GM10266 (cell line): ENCODE results near the gene MAP3K2.
A peak's percentile ranks its signal among the peaks of the same experiment; 100 is the strongest.

Source experiments
- DNase-seq: peaks from one replicate; pipeline ENCODE4 v3.0.0; 2012; ENCODE audit errors: extremely low spot score
- TF ChIP-seq, protein P1 (sequence below): IDR thresholded peaks from 2 replicates; pipeline ENCODE4 v1.5.1; 2012; ENCODE audit warnings: mild to moderate bottlenecking, low read depth; ENCODE audit not compliant: control insufficient read depth, insufficient read depth; ENCODE audit errors: missing control alignments

Gene MAP3K2

DNA sequence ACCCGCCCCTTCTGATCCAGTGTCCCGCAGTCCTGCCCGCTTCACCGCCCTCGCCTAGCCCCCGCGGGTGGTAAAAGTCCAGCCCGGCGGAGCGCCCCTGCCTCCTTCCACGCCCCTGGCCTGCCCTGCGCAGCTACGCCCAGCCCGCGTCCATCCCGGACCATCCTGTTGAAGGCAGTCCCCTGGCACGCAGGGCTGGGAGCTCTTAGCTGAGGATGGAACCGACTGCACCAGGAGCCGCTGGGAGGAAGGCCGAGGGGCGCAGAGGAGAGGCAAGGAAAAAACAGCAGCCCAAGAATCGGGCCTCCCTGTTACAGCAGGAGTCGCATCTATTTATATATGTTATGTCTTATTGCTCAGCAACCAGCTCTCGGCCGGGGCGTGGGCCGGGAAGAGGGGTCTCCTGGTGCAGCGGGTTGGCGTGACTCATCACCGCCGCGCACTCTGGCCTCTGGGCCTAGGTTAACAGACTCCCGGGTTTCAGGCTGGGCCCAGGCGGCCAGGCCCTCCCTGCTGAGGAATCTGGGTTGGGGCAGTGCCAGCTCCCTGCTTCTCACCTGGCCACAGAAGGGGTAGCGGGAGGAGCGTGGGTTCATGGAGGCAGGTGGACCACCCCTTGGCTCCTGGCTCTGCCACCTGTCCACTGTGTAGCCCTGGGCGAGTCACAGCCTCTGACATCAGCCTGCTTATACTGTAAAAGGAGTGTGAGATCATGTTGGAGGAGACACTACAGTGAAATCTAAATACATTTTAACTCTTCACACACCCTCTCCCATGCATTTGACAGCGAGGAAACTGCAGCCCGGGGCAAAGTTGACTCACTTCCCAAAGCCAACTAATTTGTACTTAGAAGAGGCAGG lies 13.4 kb upstream of the MAP3K2 start:
- no peak for DNase-seq
- TF ChIP-seq, protein P1, sequence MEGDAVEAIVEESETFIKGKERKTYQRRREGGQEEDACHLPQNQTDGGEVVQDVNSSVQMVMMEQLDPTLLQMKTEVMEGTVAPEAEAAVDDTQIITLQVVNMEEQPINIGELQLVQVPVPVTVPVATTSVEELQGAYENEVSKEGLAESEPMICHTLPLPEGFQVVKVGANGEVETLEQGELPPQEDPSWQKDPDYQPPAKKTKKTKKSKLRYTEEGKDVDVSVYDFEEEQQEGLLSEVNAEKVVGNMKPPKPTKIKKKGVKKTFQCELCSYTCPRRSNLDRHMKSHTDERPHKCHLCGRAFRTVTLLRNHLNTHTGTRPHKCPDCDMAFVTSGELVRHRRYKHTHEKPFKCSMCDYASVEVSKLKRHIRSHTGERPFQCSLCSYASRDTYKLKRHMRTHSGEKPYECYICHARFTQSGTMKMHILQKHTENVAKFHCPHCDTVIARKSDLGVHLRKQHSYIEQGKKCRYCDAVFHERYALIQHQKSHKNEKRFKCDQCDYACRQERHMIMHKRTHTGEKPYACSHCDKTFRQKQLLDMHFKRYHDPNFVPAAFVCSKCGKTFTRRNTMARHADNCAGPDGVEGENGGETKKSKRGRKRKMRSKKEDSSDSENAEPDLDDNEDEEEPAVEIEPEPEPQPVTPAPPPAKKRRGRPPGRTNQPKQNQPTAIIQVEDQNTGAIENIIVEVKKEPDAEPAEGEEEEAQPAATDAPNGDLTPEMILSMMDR: no peak

DNA sequence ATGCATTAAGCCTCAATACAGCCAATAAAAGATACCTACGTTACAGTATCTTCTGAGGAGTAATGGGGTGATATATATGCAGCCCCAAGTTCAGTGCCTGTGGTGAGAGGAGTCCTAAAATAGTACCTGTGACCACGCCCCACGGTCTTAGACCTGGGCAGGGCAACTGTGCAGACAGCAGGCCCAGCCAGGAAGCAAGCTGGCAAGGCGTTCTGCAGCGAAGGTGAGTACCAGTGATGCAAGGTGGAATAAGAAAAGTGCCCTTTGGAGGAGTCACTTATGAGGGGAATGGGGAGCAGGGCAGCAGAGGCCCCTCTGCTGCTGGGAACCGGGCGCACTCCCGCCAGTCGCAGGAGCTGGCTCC lies 12.7 kb upstream of the MAP3K2 start:
- TF ChIP-seq, protein P1: no peak
- DNase-seq: no peak

DNA sequence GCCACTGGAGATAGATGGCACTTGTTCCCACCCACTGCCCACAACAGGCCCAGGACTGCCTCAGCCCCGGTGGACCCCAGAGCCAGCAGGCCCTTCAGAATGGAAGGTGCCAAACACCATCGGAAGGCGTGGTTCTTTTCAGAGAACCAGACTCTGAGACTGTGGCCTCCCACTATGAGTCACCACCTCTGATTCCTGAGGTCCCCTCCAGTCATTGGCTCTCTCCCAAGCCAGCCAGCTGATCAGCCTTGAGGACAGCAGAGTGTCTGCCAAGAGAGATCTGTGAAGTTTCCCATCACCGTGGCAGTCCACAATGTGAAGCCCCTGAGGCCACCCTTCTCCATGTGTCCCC lies 10.4 kb upstream of the MAP3K2 start:
- DNase-seq: peak; percentile 79
- TF ChIP-seq, protein P1: no peak

DNA sequence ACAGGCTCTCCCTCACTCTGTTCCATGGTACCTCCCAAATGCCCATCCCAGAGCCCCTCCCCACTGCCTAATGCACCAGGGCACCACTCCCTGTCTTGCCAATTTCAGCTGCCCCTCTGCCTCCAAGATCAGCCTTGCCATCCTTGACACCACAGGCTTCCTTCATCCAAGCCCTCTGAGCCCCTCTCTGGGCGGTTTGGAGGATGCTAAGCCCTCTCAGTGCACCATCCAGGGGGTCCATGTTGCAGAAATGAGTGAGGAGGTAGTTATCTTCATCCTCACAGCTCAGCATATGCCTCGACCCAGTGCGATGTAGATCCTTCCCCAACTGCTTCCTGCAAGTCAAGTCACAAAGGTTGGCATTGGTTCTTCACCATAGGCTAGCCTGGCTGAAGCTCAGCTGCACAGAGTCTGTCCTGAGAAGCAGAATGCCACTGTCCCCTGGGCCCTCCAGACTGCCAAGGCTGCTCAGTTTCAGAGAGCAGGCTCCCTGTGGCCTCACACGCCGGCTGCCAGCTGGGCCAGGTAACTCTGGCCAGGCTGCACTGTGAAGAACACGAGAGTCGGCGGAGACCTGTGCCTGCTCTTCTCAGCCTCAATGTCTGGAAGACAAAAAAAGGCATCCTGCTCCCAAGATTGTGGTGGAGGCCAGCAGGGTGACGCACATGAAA lies 9.9 kb upstream of the MAP3K2 start:
- TF ChIP-seq, protein P1: no peak
- DNase-seq: no peak

DNA sequence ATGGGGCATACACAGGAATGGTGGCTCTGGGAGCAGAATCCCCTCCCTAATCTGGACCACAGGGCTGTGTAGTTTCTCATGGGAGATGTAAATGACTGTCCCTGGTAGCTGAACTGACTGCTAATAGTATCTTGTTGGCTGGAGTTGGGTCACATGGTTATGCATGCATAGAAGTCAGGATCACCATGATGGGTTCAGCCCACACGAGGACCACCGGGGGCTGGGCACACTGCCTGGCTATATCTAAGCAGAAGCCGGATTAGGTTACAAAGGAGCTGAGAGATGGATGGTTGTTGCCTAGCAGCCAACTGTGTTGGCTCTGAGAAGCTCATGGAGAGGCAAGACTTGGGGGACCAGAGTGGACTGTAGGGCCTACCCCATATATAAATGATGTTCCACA lies 6.7 kb upstream of the MAP3K2 start:
- TF ChIP-seq, protein P1: no peak
- DNase-seq: no peak

DNA sequence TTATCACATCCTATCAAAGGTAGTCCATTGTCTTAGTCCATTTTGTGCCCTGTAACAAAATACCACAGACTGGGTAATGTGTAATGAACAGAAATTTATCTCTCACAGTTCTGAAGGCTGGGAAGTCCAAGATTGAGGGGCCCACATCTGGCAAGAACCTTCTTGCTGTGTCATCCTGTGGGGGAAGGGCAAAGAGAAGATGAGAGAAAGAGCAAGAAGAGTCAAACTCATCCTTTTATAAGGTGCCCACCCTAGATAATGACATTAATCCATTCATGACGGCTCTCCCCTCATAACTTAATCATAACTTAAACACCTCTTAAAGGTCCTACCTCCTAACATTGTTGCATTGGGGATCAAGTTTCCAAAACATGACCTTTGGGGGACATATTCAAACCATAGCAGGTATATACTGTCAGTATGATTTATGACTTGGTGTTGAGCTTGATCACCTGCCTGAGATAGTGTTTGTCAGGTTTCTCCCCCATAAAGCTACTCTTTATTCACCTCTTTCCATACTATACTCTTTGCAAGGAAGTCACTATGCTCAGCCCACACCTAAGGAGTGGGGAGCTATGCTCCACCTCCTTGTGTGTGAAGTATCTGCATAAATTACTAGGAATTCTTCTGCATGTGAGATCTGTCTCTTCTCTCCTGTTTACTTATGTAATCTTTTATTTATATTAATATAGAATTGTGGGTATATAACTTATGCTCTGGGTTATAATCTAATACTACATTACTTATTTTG lies 5.2 kb upstream of the MAP3K2 start:
- TF ChIP-seq, protein P1: no peak
- no peak for DNase-seq
